Neural cell (in vitro differentiated cells): ENCODE data around the gene TRAPPC2L.

Experiments
- CTCF ChIP-seq: fragments of 450-650 bp; IDR thresholded peaks from 2 replicates; pipeline ENCODE4 v1.5.1; 2014; ENCODE audit warnings: antibody characterized with exemption, mild to moderate bottlenecking, moderate library complexity; ENCODE audit not compliant: poor library complexity, severe bottlenecking
- EZH2 ChIP-seq: fragments of 200-600, 300-800 bp; shearing (Covaris generic), sonication (generic); IDR thresholded peaks from 2 replicates; pipeline ENCODE4 v1.6.1; 2014; ENCODE audit warnings: antibody characterized with exemption, low read length, borderline replicate concordance, mild to moderate bottlenecking; ENCODE audit not compliant: insufficient read depth, poor library complexity, severe bottlenecking
- POLR2AphosphoS5 ChIP-seq: IDR thresholded peaks from 2 replicates; pipeline ENCODE4 v1.6.1; 2012
- RAD21 ChIP-seq: fragments of 450-650 bp; conservative IDR thresholded peaks from 2 replicates; pipeline ENCODE4 v1.6.1; 2014; ENCODE audit warnings: antibody characterized with exemption, mild to moderate bottlenecking, moderate library complexity
- SMC3 ChIP-seq: fragments of 450-650 bp; conservative IDR thresholded peaks from 2 replicates; pipeline ENCODE4 v1.6.1; 2014; ENCODE audit warnings: antibody characterized with exemption, mild to moderate bottlenecking, moderate library complexity; ENCODE audit not compliant: poor library complexity
- TF ChIP-seq, protein P1 (sequence below): IDR thresholded peaks from 2 replicates; pipeline ENCODE4 v1.6.1; 2012; ENCODE audit warnings: borderline replicate concordance

DNA sequence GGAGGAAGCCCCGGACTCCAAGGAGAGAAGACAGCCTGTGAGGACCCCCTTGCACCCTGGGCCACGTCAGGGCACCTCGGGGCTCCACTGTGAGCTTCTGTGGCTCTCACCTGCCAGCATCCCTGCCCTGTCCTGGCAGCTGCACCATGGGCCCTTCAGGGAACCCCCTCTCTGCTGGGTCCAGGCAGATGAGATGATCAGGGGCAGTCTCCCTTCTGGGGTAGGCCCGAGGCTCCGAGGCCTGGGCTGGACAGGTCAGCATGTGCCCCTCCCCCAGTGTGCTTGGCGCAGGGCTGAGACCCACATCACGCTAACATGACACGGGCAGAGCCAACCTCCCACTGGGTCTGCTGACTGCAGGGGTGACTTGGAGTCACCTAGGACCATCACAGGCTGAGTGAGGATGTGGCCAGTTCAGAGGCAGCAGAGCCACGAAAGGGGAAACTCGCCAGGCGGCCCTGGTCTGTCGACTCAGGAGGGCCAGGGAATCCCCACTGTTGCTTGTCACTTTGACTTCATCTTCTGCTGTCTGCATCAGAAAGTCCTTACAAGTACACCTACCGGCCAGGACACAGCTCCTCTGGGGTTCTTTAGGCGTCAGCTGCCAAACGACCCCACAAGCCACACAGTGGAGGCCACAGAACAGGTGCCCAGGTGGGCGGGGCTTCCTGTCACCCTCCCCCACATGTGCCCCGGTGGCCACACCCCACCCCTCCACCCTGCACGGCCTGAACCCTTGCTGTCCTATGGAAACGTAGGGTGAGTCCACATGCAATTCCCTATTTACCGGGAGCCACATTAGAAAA, 2.4 kb upstream of the TRAPPC2L start:
- no peak for TF ChIP-seq CTCF
- TF ChIP-seq RAD21, result no peak
- no peak for TF ChIP-seq SMC3
- TF ChIP-seq, protein P1, sequence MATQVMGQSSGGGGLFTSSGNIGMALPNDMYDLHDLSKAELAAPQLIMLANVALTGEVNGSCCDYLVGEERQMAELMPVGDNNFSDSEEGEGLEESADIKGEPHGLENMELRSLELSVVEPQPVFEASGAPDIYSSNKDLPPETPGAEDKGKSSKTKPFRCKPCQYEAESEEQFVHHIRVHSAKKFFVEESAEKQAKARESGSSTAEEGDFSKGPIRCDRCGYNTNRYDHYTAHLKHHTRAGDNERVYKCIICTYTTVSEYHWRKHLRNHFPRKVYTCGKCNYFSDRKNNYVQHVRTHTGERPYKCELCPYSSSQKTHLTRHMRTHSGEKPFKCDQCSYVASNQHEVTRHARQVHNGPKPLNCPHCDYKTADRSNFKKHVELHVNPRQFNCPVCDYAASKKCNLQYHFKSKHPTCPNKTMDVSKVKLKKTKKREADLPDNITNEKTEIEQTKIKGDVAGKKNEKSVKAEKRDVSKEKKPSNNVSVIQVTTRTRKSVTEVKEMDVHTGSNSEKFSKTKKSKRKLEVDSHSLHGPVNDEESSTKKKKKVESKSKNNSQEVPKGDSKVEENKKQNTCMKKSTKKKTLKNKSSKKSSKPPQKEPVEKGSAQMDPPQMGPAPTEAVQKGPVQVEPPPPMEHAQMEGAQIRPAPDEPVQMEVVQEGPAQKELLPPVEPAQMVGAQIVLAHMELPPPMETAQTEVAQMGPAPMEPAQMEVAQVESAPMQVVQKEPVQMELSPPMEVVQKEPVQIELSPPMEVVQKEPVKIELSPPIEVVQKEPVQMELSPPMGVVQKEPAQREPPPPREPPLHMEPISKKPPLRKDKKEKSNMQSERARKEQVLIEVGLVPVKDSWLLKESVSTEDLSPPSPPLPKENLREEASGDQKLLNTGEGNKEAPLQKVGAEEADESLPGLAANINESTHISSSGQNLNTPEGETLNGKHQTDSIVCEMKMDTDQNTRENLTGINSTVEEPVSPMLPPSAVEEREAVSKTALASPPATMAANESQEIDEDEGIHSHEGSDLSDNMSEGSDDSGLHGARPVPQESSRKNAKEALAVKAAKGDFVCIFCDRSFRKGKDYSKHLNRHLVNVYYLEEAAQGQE, result no peak
- TF ChIP-seq POLR2AphosphoS5, result no peak
- TF ChIP-seq EZH2, result no peak
